Esophagus muscularis mucosa (tissue), 4 donors: ENCODE data around the gene RAB40B.

ENCODE experiments used
- EP300 ChIP-seq: sonication (generic); formaldehyde crosslinking; IDR thresholded peaks from one replicate; pipeline ENCODE4 v1.6.1; 2017; ENCODE audit warnings: antibody characterized with exemption
- POLR2A ChIP-seq: fragments of 450-650 bp; IDR thresholded peaks from one replicate; pipeline ENCODE4 v1.6.1; 2017; ENCODE audit warnings: antibody characterized with exemption, moderate library complexity, mild to moderate bottlenecking, low read depth
- POLR2AphosphoS5 ChIP-seq, 2 donors: sonication (generic); formaldehyde crosslinking; IDR thresholded peaks; one replicate each; pipeline ENCODE4 v1.6.1; 2017; ENCODE audit warnings: antibody characterized with exemption in 2 of 2
- TF ChIP-seq, protein P1 (sequence below), 3 experiments: fragments of 200-600 bp in 2 of 3; fragments of 450-650 bp in 1 of 3; sonication (generic) in 2 of 3; IDR thresholded peaks; one replicate each; pipeline ENCODE4 v1.5.1; 2017 to 2019; ENCODE audit warnings: antibody characterized with exemption in 3 of 3, mild to moderate bottlenecking in 2 of 3, moderate library complexity in 1 of 3

- TF ChIP-seq, protein P1, sequence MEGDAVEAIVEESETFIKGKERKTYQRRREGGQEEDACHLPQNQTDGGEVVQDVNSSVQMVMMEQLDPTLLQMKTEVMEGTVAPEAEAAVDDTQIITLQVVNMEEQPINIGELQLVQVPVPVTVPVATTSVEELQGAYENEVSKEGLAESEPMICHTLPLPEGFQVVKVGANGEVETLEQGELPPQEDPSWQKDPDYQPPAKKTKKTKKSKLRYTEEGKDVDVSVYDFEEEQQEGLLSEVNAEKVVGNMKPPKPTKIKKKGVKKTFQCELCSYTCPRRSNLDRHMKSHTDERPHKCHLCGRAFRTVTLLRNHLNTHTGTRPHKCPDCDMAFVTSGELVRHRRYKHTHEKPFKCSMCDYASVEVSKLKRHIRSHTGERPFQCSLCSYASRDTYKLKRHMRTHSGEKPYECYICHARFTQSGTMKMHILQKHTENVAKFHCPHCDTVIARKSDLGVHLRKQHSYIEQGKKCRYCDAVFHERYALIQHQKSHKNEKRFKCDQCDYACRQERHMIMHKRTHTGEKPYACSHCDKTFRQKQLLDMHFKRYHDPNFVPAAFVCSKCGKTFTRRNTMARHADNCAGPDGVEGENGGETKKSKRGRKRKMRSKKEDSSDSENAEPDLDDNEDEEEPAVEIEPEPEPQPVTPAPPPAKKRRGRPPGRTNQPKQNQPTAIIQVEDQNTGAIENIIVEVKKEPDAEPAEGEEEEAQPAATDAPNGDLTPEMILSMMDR (IDR thresholded peaks at IDR 0.05), result no peak
- TF ChIP-seq POLR2A, result no peak
- no peak for TF ChIP-seq POLR2AphosphoS5 (IDR thresholded peaks at IDR 0.05)
- no peak for TF ChIP-seq EP300
These were observed 3.9 kb downstream of the RAB40B start for GRCh38 chr17:82694647-82695046.
